ENCODE measurements around the gene GNAZ.

GRCh38 chr22:23109079-23109347 lies 38.7 kb downstream of the GNAZ start:
- TF ChIP-seq POLR2A (IDR thresholded peaks at IDR 0.05; ENCODE audit: extremely low read depth, insufficient read length), result no peak
- TF ChIP-seq, protein P1, sequence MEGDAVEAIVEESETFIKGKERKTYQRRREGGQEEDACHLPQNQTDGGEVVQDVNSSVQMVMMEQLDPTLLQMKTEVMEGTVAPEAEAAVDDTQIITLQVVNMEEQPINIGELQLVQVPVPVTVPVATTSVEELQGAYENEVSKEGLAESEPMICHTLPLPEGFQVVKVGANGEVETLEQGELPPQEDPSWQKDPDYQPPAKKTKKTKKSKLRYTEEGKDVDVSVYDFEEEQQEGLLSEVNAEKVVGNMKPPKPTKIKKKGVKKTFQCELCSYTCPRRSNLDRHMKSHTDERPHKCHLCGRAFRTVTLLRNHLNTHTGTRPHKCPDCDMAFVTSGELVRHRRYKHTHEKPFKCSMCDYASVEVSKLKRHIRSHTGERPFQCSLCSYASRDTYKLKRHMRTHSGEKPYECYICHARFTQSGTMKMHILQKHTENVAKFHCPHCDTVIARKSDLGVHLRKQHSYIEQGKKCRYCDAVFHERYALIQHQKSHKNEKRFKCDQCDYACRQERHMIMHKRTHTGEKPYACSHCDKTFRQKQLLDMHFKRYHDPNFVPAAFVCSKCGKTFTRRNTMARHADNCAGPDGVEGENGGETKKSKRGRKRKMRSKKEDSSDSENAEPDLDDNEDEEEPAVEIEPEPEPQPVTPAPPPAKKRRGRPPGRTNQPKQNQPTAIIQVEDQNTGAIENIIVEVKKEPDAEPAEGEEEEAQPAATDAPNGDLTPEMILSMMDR (IDR thresholded peaks at IDR 0.05; ENCODE audit: low read depth, low read length), result no peak

Data from NB4 (cell line).